ENCODE data around the gene TMEM62.
A peak's percentile ranks its signal among the peaks of the same experiment; 100 is the strongest.

TMEM62 gene

DNA sequence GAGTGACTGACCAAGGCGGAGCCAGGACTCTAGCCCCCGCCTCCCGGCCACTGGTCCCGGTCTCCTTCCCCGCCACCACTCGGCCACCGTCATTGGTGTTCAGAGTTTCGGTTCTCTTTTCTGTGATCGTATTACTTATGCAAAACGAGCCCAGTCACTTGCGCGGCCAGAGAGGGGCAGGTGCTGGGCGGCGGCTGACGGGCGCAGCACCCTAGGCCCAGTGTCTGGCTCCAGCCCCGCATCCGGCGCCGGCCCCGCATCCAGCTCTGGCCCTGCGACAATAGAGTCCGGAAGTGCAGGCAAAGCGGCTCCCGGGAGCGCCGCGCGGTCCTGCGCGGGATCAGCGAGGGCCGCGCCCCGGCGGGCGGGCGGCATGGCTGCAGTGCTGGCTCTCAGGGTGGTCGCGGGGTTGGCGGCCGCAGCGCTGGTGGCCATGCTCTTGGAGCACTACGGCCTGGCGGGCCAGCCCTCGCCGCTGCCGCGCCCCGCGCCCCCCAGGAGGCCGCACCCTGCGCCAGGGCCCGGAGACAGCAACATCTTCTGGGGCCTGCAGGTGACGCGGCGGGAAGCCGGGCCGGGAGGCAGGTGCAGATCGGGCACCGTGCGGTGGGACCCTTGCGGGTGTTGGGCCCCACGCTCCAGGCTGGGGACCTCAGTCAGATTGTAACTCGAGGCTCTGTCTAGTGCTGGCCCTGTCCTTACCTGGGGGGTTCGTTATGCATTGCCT lies at the start of gene TMEM62:
TMEM62 (plus strand) TSS at position 157 of the 727 bp plus-strand sequence; CDS start at position 374, 217 bp downstream.
- DNase-seq, result peak; percentile 65

DNA sequence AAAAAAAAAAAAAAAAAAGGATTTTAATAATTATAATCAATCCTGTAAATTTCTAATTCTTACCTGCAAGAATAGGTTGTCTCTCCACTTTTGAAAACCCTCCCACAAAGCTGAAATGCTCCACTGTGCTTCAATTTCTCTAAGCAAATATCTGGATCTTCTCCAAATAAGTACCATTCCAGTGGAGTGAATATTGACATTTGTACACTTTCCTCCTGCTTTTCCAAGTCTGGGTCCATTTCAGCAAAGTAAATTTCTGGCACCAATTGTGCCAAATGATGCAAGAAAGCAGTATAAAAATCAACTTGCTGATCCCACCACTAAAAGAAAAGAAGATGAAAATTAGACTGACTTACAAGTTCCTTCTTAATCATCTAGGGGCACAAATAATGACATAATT lies 47.5 kb upstream of the TMEM62 start:
- no peak for DNase-seq

DNA sequence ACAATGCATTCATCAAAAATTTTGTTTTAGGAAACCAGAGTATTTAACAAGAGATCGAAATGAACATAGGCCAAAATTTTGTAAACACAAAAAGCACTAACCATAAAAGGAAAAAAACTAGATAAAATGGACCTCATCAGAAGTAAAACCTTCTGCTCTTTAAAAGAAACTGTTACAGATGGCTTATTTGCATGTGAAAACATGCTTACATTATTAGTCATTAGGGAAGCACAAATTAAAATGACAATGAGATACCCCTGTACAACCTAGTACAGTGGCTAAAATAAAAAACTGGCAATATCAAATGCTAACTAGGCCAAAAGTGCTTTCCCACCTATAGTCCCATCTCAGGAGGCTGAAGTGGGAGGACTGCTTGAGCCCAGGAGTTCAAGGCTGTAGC lies 46.8 kb upstream of the TMEM62 start:
- DNase-seq, result no peak

DNA sequence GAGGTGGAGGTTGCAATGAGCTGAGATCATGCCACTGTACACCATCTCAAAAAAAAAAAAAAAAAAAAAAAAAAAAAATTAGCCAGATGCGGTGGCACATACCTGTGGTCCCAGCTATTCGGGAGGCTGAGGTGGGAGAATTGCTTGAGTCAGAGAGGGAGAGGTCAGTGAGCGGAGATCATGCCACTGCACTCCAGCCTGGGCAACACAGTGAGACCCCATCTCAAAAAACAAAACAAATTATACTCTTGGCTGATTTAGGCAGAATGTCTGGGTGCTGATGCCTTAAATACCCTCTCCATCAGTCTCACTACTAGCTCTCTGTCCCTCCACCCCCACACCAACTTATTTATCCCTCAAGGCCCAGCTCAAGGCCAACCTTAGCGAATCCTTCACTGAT lies 41.5 kb upstream of the TMEM62 start:
- DNase-seq, result no peak

DNA sequence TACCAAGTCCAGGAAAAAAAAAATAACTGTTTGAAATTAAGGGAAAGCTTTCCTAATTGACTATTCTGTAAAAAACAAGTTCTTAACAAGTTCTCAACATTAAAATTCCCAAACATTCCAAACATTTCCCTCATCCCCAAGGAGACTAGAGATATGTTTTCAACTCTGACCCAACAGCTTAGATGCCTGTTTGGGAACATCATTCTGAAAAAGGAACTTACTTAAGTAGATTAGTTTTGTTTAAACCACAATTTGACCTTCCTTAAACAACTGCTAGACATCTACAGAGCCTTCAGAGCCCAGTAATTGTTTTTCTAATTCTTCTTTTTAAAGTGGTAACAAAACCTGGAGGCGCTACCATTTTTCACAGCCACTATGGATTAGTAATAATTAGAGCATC lies 40.4 kb upstream of the TMEM62 start:
- DNase-seq, result no peak

DNA sequence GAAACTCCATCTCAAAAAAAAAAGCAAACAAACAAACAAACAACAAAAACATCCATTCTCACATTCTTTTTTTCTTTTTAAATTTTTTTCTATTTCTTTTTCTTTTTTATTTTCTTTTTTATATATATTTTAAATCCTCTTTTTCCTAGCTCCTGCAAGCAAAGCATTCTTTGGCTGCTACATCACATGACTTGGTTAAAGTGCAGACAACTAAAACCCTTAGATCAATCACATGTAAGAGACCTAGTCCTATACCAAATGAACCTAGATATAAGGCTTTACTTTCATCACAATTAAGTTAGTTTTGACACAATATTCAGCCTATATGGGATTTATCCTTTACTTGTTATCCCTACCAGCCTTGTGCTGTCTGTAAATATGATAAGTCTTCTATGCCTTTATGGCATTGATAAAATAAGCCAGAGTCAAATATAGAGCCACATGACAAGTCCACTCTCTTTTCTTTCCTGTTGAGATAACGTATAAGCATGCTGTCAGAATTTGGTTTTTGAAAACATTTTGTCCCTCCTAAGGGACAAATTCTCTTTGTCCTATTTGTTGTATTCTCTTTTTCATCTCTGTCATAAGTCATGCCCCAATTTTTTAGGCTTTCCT lies 38.9 kb upstream of the TMEM62 start:
- DNase-seq, result no peak

DNA sequence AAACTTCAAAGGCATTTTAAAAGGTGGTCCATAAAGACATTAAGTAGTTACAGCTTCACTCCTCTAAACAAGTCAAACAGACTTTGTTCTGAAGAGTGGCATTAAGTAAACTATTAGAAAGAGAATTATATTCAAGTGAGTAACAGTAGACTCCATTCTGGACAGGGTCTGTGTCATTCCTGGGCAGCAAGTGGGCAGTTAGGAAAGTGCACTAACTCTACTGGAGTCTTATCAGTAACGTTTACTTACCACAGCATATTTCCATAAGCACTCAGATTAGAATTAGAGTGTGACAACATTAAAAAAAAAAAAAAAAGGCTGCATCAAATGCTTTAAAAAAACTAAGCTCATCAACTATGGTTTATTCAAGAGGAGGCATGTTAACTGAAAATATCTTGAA lies 38.1 kb upstream of the TMEM62 start:
- no peak for DNase-seq

DNA sequence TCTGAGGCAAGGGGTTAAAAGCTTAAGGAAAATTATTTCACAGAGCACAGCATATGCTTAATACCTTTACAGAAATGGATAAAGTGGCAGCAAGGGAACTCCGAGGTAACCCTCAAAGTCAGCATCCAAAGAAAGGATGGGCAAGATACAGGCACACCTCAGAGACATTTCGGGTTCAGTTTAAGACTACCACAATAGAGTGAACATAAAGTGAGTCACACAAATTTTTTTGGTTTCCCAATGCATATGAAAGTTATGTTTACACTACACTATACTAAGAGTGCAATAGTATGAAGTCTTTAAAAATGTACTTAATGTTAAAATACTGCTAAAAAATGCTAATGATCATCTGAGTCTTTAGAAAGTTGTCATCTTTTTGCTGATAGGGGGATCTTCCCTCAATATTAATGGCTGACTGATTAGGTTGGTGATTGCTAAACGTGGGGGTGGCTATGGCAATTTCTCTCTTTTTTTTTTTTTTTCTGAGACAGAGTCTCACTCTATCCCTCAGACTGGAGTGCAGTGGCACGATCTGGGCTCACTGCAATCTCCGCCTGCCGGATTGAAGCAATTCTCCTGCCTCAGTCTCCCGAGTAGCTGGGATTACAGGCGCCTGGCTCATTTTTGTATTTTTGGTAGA lies 37.6 kb upstream of the TMEM62 start:
- no peak for DNase-seq

DNA sequence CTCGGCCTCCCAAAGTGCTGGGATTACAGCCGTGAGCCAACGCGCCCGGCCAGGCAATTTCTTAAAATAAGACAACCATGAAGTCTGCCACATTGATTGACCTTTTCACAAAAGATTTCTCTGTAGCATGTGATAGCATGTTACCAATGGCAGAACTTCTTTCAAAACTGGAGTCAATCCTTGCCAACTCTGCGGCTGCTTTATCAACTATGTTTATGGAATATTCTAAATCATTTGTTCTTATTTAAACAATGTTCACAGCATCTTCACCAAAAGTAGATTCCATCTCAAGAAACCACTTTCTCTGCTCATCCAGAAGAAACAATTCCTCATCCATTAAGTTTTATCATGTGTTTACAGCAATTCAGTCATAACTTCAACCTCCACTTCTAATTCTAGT lies 37.0 kb upstream of the TMEM62 start:
- DNase-seq, result no peak

DNA sequence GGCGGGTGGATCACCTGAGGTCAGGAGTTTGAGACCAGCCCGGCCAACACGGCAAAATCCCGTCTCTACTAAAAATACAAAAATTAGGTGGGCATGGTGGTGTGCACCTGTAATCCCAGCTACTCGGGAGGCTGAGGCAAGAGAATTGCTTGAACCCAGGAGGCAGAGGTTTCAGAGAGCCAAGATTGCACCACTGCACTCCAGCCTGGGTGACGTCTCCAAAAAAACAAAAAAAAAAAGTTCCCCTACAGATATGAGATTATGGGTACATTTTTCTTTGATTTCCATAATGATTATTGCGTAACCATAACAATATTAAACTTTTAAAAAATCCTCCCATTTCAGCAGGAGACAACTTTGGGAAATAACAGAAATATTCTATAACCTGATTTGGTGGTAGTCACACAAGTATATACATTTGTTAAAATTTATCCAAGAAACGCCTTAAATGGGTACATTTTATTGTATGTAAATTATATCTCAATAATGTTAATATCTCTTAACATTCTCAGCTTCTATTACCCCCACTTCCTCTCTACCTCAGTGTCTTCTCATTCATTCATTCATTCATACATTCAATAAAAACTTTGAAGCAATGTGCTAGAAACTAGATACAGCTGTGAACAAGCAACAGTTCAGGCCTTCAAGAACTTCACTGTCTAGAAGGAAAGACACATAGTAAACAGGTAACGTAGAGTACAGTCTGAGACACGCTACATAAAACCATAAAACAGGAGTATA lies 34.1 kb upstream of the TMEM62 start:
- DNase-seq, result no peak

DNA sequence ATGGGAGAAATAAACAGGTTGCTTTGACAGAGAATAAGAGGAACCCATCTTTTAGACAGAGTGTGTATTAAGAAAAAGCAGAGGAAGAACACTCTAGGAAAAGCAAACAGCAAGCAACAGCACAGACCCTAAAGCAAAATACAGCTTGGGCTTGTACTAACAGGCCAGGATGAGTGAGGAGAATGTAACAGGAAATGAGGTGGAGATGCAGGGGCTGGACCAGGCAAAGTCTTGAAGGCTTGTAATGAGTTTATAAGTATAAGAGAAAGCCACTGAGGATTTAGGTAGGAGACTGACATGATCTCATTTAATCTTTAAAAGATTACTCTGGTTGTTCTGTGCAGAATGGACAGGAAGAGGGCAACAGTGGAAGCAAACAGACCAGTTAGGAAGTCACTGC lies 32.4 kb upstream of the TMEM62 start:
- DNase-seq, result no peak

DNA sequence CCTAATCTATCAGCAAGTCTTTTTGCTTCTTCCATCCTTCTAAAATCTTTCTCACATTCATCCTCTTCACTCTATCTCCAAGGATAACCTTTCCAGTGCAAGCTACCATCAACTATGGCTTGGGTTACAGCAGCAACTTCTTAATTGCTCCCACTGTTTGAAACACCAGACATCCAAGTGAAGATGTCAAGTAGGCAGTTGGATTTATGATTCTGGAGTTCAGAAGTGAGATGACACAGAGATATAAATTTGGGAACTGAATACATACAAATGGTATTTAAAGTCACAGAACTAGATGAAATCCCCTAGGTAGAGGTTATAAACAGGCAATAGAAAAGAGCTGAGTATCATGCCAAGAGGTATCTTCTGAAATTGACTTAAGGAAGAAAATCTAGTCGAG lies 31.2 kb upstream of the TMEM62 start:
- no peak for DNase-seq

DNA sequence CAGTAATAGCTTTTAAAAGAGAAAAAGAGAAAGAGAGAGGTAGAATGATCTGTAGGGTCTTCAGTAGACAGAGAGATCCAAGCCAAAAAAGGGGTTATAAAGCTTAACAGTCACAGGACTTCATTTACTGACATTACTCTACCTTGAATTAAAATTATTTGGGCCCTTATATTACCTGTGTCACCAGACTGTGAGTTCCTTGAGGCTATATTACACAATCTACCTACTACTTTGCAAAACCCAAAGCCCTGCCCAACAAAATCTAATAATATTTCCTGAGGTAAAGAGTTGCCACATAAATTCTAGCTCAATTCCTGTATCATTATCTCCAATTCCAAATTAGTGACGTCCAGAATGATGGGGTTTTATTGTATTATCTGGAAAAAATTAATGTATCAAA lies 29.5 kb upstream of the TMEM62 start:
- no peak for DNase-seq

DNA sequence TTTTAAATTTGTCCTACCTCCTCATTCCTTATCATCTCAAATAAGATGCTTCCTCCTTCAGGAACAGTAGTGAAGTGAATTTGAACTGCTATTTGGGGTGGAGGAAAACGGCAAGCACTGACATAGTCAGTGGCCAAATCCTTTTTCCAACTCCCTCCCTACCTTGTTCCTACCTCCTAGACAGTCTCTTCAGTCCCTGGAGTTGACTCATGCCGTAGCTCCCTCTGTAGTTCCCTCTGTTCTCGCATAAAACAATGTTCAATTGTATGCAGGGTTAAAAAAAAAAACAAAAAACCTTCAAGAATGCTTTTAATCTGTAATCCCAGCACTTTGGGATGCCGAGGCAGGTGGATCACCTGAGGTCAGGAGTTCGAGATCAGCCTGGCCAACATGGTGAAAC lies 29.0 kb upstream of the TMEM62 start:
- DNase-seq, result no peak

DNA sequence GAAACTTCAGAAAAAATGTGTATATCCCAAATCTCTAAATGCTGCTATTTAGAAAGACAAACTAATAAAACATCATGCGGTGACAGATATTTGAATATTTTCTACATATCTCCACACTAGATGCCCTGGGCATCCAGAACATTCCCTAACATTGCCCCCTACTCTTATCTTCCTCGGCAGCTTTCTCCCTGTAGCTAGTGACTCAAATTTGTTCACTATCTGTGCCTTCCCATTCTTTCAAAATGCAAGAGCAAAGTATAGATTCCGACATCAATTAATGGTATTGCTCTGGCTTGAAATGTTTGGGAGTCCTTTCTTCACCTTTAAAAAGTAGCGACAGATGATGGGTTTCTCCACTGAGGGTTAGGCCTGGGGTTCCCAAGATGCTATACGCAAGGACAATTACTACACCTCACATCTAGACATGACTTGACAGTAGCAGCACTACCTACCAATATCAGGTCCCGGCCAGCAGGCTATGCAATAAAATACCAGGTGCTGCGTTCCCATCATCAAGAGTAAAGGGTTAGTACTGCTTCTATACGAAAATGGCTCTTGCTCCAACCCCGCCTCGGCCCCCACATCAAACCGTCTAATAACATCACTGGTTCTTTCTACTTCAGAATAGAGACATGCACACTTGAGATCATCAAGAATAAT lies 28.2 kb upstream of the TMEM62 start:
- DNase-seq, result peak; percentile 28

DNA sequence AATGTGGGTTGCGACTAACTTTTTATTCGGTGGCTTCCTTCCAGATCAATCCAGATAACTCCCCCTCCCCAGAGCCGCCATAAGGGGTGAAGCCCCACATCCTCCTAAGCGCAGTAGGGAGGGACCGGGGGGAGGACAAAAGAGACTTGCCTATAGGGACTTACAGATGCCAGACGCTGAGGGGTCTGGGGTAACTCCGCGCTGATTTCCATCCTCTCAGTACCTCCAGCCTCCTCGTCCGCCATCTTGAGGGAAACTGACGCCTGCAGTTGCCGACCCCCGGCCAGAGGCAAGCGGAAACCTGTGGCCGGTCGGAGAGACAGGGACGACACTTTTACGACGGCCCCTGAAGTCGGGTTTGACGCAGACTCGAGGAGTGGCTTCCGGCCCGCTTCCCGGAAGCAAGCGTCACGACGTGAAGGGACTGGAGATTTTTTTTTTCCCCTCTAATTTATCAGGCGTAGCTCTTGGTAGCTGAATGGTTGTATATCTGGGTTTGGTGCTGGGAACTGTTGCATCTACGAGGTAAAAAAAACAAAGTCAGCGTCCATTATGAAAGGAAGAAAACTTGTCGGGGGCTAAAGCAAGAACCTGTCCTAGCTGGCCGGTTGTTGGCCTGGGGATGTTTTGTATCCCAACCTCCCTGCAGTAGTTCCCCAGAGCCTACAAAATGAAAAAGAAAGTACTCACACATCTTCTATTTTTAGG lies 27.5 kb upstream of the TMEM62 start, which contains the start of gene UBR1:
UBR1 (minus strand) TSS at position 261 of the 708 bp plus-strand sequence; CDS start at position 245, 16 bp downstream.
- DNase-seq, result peak; percentile 76

DNA sequence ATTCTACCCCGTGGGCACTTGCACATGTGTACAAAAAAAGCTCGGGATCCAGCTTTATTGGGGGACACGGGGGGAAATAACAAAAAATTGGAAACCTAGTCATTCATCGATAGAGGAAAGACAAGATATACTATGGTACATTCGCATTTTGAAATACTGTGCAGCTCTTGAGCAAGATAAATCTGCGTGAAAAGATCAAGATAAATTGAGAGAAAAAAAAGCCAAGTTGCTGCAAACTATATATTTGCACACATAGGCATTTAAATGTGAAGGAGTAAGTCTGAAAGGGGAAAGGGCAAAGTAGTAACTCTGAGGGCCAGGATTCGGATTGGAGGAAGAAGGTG lies 26.9 kb upstream of the TMEM62 start:
- DNase-seq, result no peak

DNA sequence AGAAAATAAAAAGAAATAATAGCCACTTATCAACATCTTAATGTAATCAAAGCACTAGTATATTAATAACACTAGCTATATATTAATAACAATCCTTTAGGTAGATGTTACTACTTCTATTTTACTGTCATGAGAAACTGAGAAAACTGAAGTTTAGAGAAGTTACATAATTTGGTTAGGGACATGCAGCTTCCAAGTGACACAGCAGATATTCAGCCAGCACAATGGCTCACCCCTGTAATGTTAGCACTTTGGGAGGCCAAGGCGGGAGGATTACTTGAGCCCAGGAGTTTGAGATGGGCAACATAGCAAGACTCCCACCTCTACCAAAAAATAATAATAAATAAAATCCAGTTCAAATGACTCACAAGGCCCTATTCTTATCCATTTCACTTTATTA lies 25.6 kb upstream of the TMEM62 start:
- no peak for DNase-seq

DNA sequence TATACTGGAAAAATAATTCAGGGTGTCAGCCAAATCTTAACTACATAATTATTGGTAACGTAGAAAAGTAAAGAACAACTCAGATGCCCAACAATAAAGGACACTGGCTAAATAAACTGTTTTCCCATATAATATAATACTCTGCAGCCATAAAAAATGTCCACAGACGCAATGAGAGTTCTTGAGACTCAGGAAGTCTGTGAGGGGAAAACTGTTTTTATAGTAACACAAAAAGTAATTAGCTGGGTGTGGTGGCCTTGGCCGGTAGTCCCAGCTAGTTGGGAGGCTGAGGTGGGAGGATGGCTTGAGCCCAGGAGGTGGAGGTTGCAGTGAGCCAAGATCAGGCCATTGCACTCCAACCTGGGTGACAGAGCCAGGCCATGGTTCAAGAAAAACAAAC lies 22.0 kb upstream of the TMEM62 start:
- DNase-seq, result no peak

DNA sequence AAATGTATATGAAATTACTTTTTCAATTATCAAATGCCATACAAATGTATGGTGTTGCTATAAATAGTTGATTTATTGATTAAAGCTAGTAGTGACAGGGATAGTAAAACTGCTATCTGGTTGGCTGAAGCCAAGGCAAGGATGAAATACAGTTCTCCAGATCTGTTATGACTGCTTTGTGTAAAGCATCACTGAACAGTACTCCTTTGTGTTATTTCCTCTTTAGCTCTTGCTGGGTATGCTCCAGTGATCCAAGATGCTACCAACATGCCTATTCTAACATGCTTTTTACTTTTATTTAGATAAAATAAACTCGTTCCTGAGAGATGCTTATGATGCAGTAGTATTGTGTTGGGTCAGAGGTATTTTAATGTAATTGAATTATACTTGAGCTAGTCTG lies 15.1 kb upstream of the TMEM62 start:
- no peak for DNase-seq

DNA sequence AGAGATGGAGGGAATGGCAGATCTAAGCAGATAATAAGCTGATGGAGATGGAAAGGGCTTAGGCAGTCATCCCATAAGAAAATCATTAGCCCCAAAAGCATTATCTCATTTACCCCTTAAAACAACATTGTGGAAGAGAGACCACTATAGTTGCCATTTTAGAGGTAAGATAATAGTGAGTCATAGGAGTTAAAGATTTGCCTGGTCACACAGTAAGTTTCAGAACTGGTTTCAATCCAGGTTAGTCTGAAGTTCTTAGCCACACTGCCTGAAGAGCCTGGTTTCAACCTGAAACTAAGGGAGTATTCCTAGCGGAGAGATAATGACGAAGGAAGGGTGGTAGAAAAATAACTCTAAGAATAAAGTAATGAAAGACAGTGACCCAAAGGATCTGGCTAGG lies 14.6 kb upstream of the TMEM62 start:
- DNase-seq, result no peak

DNA sequence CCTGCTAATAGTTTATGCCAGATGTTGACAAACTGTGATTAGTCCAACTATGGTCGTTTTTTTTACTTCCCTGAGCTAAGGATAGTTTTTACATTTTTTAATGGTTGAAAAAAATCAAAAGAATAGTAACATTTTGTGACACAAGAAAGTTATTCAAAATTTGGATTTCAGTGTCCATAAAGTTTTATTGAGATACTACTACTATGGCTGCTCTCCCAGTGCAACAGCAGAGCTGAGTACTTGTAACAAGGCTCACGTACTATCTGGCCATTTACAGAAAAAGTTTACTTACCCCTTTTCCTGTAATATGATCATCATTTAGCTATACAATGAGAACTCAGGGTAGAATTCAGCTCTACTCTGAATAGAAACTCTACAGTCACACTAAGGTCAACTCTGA lies 11.5 kb upstream of the TMEM62 start:
- no peak for DNase-seq

Measured in NCI-H1092 treated with DMSO at 0.1 percent for 48 hours (cell line).